Cardiac fibroblast (primary cell): ENCODE measurements around the gene CEND1.

Experiments used
- DNase-seq, 2 donors: peaks; one replicate each; pipeline versions ENCODE4 v3.0.0 to v3.0.0-alpha.2; 2010; ENCODE audit warnings: low read depth in 2 of 2
- H3K4me3 ChIP-seq, 2 donors: replicated peaks in 1 of 2; 1 replicate in 1 of 2; 2 replicates in 1 of 2; pipeline ENCODE4 v1.5.1; 2011; ENCODE audit warnings: low read depth in 2 of 2, low read length in 2 of 2, mild to moderate bottlenecking in 2 of 2, moderate library complexity in 1 of 2
- TF ChIP-seq, protein P1 (sequence below): IDR thresholded peaks from one replicate; pipeline ENCODE4 v1.5.1; 2011; ENCODE audit warnings: low read depth, mild to moderate bottlenecking, low read length, inconsistent platforms

The CEND1 gene

DNA sequence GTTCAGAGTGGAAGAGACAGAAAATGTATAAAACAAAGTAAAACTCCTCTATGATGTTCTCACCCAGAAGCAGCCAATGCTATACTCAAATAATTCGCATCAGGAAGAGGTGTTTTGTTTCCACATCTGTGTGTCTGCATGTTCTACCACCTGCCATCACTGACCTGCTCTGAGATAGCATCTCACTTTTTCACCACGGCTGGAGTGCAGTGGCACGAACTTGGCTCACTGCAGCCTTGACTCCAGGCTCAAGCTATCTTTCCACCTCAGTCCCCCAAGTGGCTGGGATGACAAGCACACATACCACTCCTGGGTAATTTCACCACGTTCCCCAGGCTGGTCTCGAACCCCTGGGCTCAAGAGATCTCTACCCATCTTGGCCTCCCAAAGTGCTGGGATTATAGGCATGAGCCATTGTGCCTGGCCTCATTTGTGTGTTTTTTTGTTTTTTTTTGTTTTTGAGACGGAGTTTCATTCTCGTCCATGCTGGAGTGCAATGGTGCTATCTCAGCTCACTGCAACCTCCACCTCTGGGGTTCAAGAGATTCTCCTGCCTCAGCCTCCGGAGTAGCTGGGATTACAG, 28.3 kb downstream of the CEND1 start:
- H3K4me3 ChIP-seq, result no peak overlapping the region
- TF ChIP-seq, protein P1, sequence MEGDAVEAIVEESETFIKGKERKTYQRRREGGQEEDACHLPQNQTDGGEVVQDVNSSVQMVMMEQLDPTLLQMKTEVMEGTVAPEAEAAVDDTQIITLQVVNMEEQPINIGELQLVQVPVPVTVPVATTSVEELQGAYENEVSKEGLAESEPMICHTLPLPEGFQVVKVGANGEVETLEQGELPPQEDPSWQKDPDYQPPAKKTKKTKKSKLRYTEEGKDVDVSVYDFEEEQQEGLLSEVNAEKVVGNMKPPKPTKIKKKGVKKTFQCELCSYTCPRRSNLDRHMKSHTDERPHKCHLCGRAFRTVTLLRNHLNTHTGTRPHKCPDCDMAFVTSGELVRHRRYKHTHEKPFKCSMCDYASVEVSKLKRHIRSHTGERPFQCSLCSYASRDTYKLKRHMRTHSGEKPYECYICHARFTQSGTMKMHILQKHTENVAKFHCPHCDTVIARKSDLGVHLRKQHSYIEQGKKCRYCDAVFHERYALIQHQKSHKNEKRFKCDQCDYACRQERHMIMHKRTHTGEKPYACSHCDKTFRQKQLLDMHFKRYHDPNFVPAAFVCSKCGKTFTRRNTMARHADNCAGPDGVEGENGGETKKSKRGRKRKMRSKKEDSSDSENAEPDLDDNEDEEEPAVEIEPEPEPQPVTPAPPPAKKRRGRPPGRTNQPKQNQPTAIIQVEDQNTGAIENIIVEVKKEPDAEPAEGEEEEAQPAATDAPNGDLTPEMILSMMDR, result no peak
- no peak for DNase-seq

DNA sequence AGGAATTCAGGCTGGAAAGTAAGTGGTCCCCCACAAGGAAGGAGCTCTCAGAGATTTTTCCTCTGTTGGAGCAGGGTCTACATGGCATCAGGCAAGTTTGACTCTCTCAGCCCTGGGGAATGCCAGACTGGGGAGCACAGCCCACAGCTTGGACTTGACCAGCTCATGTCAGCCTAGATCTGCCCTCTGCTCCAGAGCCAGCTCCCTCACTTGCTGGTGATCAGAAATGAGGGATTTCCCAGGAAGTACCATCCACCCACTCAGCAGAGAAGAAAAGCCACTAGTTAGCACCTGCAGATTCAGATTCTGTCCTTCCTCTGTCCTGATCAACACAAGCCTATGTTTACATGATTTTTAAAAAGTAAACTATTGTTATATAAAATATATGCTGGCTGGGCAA, 29.7 kb downstream of the CEND1 start:
- no peak for DNase-seq
- TF ChIP-seq, protein P1, result no peak
- no peak overlapping the region for H3K4me3 ChIP-seq

DNA sequence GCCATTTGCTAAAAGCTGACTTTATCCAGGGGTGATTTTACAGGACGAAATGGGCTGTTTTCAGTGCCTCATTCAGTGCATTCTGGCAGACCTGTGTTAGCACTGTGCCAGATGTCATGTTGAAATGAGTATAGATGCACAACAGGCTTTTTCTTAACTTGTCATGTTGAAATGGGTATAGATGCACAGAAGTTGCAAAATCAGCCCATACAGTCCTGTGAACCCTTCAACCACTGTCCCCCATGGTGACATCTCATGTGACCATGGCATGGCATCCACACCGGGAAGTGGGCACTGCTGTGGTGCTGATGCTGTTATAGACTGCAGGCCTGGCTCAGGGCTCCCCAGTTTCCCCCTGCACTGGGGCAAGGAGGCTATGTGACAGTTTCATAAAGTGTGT, 40.2 kb downstream of the CEND1 start:
- no peak for DNase-seq
- H3K4me3 ChIP-seq, result no peak overlapping the region
- TF ChIP-seq, protein P1, result no peak

- DNase-seq, result peak in 1 of 2 donors; percentile 21
- H3K4me3 ChIP-seq, result peak overlapping the region; percentile 61 to 81
- TF ChIP-seq, protein P1, result no peak
Observed at GRCh38 chr11:748007-748359, 41.9 kb downstream of the CEND1 start.

- peak within 1 kb of the TSS; percentile 61 to 81 for H3K4me3 ChIP-seq
- peak; percentile 79 to 85 for DNase-seq
- TF ChIP-seq, protein P1, result no peak
Observed at GRCh38 chr11:747158-748006, 42.5 kb downstream of the CEND1 start, which contains the start of gene TALDO1. Gene TALDO1 (plus strand): TSS chr11:747464. CDS start chr11:747482, 18 bp downstream.

- TF ChIP-seq, protein P1, result no peak
- peak overlapping the region; percentile 58 to 81 for H3K4me3 ChIP-seq
- DNase-seq, result peak in 1 of 2 donors; percentile 43
Observed at GRCh38 chr11:746289-747157, 43.4 kb downstream of the CEND1 start.
